HG03159 (cell line): ENCODE measurements around the gene USP31.

Experiments
- ATAC-seq: cut with Tn5 transposase; IDR thresholded peaks from one replicate; pipeline ENCODE4 v1.9.1; 2021; ENCODE audit warnings: mild to moderate bottlenecking, moderate library complexity; ENCODE audit not compliant: unreplicated experiment

Gene USP31

DNA sequence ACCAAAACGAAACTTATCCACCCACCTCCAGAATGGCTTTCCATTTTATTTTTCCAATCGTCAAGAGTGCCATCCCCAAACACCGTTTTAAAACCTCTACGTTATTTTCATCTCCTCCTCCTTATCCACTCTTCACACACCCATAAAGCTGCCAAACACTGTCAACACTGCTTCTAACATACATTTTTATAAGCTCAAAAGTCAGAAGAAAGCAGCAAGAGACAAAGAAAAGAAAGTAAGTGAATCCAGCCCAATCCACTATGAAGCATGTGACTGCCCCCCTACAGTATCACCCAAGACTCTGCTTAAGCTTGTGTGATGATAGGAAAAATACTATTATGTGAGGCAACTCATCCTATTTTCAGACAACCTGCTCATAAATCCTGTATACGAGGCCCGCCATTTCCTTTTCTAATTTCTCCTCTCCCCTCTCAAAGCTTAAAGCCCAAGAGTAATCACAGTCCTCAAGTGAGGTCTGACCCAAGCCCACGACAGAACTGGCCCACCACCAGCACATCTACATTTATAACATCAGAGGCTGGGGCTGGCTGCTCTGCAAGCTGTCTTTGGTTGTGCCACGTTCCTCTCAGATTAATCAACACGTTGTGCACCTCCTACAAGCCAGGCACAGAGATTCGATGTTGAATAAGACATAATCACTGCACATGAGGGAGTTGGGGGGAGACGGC, 16.3 kb downstream of the USP31 start:
- no peak for ATAC-seq

DNA sequence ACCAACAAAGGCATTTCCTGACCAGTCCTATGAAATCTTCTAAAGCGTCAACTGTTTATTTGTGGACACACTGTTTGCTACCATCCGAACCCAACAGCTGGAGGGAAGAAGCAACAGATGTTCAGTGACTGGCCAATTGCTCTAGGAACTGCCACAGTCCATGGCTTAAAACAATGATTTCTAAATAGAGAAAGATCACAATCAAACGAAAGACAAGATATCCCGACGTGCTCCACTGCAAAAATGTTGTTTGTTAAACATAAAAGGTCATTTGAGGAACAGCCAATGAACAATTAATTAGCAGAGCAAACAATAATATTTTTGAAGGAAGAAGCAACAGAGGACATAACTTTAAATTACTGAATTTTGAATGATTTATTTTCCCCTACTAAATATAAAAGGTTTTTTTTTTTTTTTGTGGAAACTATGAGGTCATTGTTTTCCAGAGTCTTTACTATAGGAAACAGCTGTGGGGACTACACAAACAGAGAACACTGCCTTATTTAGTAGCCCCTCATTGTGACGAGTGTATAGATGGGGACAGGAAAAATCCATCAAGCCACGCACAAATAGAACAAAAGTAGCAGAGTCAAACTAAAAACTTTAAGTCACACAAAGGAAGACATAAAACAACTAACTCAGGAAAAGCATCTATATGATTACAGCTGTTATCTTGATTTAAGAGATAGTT, 17.2 kb downstream of the USP31 start:
- no peak for ATAC-seq

- ATAC-seq = no peak
These were observed 17.8 kb downstream of the USP31 start for GRCh38 chr16:23131436-23131835.

GRCh38 chr16:23131036-23131435, 18.2 kb downstream of the USP31 start:
- ATAC-seq = no peak

GRCh38 chr16:23129686-23130085, 19.6 kb downstream of the USP31 start:
- ATAC-seq = no peak

- no peak for ATAC-seq
These were observed 21.2 kb downstream of the USP31 start for GRCh38 chr16:23128056-23128455.

GRCh38 chr16:23125277-23125676, 24.0 kb downstream of the USP31 start:
- no peak for ATAC-seq

- no peak for ATAC-seq
These were observed 24.9 kb downstream of the USP31 start for GRCh38 chr16:23124315-23124714.

GRCh38 chr16:23122144-23122543, 27.1 kb downstream of the USP31 start:
- no peak for ATAC-seq

- ATAC-seq = no peak
These were observed 28.2 kb downstream of the USP31 start for GRCh38 chr16:23121024-23121423.

- ATAC-seq = no peak
These were observed 28.7 kb downstream of the USP31 start for GRCh38 chr16:23120562-23120961.

- no peak for ATAC-seq
These were observed 29.7 kb downstream of the USP31 start for GRCh38 chr16:23119570-23119969.

- ATAC-seq = no peak
These were observed 34.9 kb downstream of the USP31 start for GRCh38 chr16:23114131-23114904.

DNA sequence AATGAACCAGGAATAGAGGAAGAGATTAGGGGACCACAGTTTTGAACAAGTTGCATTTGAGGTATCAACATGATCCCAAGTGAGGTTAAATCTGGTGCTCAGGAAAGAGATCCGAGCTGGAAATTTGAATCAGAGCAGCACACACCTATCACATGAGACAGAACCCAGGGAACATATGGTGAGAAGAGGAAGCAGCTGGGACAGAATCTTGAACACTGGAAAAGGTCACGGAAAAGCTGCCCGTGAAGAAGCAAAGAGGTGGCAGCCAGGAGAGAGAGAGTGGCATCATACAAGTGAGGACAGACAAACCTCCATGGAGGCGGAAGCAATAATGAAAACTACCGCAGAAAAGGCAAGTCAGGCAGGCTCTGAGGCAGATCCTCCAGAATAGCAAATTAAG, 36.1 kb downstream of the USP31 start:
- ATAC-seq = no peak

DNA sequence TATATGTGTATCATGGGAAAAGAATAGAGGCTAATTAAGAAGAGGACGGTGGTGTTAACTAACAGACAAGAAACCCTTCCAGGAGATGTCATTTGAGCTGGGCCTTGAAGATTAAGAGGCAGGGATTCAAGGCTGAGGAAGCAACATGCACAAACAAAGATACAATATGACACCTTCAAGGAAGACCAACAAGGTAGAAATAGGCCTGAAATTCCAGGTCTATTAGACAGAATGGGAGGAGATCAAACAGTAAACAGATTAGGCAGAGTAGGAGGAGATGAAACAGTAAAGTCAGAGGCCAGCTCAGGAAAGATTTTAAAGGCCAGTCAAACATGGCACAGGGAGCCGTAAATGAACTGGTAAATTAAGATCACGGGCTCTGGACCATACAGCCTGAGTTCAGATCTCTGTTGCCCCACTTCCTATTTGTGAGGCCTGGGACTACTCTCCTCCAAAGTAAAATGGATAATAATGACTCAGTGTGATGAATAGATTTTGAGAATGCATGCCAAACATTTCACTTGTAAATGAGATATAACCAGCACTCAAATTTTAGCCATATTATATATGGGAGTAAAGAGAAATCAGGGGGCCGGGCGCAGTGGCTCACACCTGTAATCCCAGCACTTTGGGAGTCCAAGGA, 38.9 kb downstream of the USP31 start:
- ATAC-seq = no peak

GRCh38 chr16:23107936-23108335, 41.3 kb downstream of the USP31 start:
- no peak for ATAC-seq

DNA sequence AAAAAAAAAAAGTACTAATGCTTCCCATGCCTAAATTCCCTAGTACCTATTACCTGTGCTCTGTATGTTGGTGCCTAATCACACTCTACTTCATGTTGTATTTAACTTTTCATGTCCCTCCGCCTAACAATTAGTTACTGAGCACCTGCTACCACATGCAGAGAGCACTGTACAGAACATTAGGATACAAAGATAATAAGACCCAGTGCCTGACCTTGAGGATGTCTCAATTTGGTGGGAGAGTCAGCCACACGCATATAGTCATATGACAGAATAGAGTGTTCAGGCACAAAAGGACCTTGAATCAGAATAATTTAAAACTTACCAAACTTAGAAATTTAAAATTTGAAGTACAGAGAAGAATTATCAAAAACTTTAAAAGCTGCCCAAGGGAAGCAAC, 42.1 kb downstream of the USP31 start:
- no peak for ATAC-seq

- no peak for ATAC-seq
These were observed 43.9 kb downstream of the USP31 start for GRCh38 chr16:23105309-23105708.

DNA sequence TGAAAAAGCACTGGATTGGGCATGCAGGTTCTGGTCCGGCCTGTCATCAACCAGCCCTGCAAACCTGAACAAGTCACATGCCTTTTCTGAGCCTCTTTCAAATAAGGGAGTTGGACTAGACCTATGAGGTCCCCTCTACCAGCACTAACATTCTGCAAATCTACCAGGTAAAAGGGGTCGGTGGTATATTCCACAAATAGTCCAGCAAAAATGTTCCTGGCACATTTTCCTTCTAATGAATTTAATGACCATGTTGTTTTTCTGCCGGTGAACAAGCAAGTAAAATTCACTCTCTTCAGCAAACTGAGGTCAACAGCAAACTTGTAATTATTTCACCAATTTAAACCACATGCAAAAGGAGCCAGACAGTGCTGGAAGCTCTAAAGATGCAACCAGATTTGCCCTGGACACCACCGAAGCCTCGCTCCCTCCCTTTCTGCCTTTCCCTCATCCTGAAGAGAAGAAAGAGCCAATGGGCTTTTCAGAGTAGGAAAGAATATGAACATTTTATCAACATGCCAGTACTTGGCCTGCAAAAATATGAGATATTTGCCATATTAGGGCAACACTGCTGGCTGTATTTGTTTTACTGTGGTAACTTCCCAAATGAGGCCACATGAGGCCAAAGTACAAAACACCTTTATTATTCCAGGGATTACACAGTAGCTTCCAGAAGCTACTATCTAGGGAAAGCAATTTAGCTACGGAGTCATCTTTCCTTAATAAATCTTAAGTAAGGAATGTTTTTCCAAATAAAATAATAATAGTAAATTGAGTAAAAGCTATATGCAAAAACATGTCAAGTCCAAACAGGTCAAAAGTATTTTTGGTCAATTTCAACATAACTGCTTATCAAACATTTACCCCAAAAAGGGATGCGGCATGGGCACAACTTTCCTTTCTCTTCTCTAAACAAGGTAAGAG, 45.0 kb downstream of the USP31 start:
- no peak for ATAC-seq

GRCh38 chr16:23103603-23104002, 45.6 kb downstream of the USP31 start:
- no peak for ATAC-seq
